Ascending aorta (tissue), 2 donors: ENCODE results near the gene TUBB3. TPM values are rescaled to one million over a fixed set of nuclear protein-coding genes. Genes with fewer than 3 reads are reported as not detected.

Experiments
- DNase-seq, 2 donors: peaks; one replicate each; pipeline ENCODE4 v3.0.0-alpha.2; 2019; ENCODE audit warnings: low spot score in 2 of 2
- H3K27ac ChIP-seq, 2 donors: fragments of 200-600 bp; sonication (generic); one replicate each; pipeline ENCODE4 v1.5.1; 2016 to 2017; ENCODE audit warnings: mild to moderate bottlenecking in 1 of 2
- H3K27me3 ChIP-seq: fragments of 200-600 bp; sonication (generic); one replicate; pipeline ENCODE4 v1.5.1; 2017
- H3K36me3 ChIP-seq, 2 donors: fragments of 200-600 bp; sonication (generic); one replicate each; pipeline ENCODE4 v1.5.1; 2016
- H3K4me1 ChIP-seq, 2 donors: fragments of 200-600 bp; sonication (generic); one replicate each; pipeline ENCODE4 v1.5.1; 2016 to 2017; ENCODE audit warnings: mild to moderate bottlenecking in 1 of 2
- H3K4me3 ChIP-seq, 2 donors: fragments of 200-600 bp; sonication (generic); one replicate each; pipeline ENCODE4 v1.5.1; 2016 to 2017; ENCODE audit warnings: mild to moderate bottlenecking in 1 of 2
- H3K9me3 ChIP-seq, 2 donors: fragments of 200-600 bp; sonication (generic); one replicate each; pipeline ENCODE4 v1.5.1; 2016
- CTCF ChIP-seq, 3 experiments: fragments of 200-600 bp in 2 of 3; fragments of 450-650 bp in 1 of 3; sonication (generic) in 2 of 3; IDR thresholded peaks; one replicate each; pipeline ENCODE4 v1.5.1; 2016 to 2019; ENCODE audit warnings: antibody characterized with exemption in 3 of 3, mild to moderate bottlenecking in 1 of 3, moderate library complexity in 1 of 3
- intact Hi-C: fragments of 100-400 bp; cut with DNase I; formaldehyde crosslinking; loops from one replicate; pipeline ENCODE4 v1.15.1; 2023
- total RNA-seq: library from RNA; depleted of rRNA; stranded (reverse); fragments of >200 nt; gene quantifications from one replicate; pipeline ENCODE4 v1.1.0, GENCODE V29; 2016

The TUBB3 gene
- total RNA-seq, 1 donor from 2014 or later = 2.3 TPM

DNA sequence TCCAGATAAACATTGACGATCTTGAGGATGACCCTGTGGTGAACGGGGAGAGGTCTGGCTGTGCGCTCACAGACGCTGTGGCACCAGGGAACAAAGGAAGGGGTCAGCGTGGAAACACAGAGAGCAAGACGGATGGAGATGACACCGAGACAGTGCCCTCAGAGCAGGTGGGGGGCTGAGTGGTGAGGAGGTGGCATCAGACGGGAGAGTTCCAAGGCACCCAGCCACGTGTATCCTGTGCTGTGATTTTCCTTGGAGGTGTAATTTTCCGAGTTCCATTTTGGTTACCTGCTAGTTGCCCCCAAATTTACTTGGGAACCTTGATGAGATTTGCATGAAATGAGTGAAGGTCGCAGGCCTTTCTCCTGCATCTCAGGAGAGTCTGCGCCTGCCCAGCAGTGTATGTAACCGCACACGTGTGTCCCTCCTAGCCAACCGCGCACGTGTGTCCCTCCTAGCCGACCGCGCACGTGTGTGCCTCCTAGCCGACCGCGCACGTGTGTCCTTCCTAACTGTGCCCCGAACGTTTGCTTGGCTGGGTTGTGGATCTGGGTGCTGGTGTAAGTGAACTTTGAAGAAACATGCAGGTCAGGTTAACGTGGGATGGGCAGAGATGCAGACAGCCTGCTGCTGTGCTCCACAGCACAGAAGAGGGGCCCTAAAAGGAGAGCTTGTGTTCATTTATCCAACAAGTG is 39.6 kb upstream of the TUBB3 start:
- no peak for DNase-seq

DNA sequence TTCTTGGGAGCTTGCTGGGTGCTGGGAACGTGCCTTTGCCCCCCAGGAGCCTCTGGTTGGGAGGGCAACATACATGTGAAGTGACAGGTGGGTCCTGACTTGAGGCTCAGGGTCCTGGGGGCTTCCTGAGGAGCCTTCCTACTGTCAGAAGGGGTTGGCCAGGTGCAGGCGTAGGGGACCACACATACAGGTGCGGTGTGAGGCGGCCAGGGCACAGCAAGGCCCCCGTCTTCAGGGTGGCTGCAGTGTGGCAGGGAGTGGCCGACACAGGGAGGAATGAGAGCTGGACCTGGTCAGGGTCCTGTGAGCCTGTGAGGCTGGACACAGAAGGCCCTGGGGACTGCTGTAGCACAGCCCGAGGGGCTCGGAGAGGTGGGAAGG is 39.1 kb upstream of the TUBB3 start:
- H3K4me1 ChIP-seq = no peaks in the 10 kb centered on the region
- no peak for TF ChIP-seq CTCF (IDR thresholded peaks at IDR 0.05)
- no peak for DNase-seq
- H3K27ac ChIP-seq = no peak overlapping the region
- H3K9me3 ChIP-seq = no peaks in the 10 kb centered on the region
- intact Hi-C loops = no loop called here
- H3K36me3 ChIP-seq = peaks cover 90 to 92% of the 10 kb centered on the region in 2 donors
- no peaks in the 10 kb centered on the region for H3K27me3 ChIP-seq
- no peak overlapping the region for H3K4me3 ChIP-seq

More for the DNA sequence above, 39.6 kb upstream of the TUBB3 start:
- no peak for TF ChIP-seq CTCF (IDR thresholded peaks at IDR 0.05)
- intact Hi-C loops = no loop called here
- Histone ChIP-seq H3K4me3 (no peak overlapping the region), H3K27ac (no peak overlapping the region), H3K9me3 (no peaks in the 10 kb centered on the region), H3K36me3 (peaks cover 90 to 92% of the 10 kb centered on the region in 2 donors), H3K27me3 (no peaks in the 10 kb centered on the region), H3K4me1 (no peaks in the 10 kb centered on the region)

- intact Hi-C loops = no loop called here
- TF ChIP-seq CTCF (IDR thresholded peaks at IDR 0.05) = no peak
- Histone ChIP-seq H3K36me3 (peaks cover 92 to 99% of the 10 kb centered on the region in 2 donors), H3K4me3 (no peak overlapping the region), H3K9me3 (no peaks in the 10 kb centered on the region), H3K4me1 (no peaks in the 10 kb centered on the region), H3K27ac (no peak overlapping the region), H3K27me3 (no peaks in the 10 kb centered on the region)
- DNase-seq = no peak
Measured at GRCh38 chr16:89887243-89887642, 35.9 kb upstream of the TUBB3 start.

GRCh38 chr16:89890200-89890599 is 32.9 kb upstream of the TUBB3 start:
- no peak for TF ChIP-seq CTCF (IDR thresholded peaks at IDR 0.05)
- intact Hi-C loops = no loop called here
- H3K36me3 ChIP-seq = peaks cover 93 to 100% of the 10 kb centered on the region in 2 donors
- H3K27ac ChIP-seq = no peak overlapping the region
- no peak for DNase-seq
- no peaks in the 10 kb centered on the region for H3K27me3 ChIP-seq
- H3K9me3 ChIP-seq = no peaks in the 10 kb centered on the region
- H3K4me3 ChIP-seq = no peak overlapping the region
- H3K4me1 ChIP-seq = no peaks in the 10 kb centered on the region

GRCh38 chr16:89890886-89891657 is 32.1 kb upstream of the TUBB3 start:
- H3K36me3 ChIP-seq = peaks cover 93 to 100% of the 10 kb centered on the region in 2 donors
- no peaks in the 10 kb centered on the region for H3K9me3 ChIP-seq
- no peaks in the 10 kb centered on the region for H3K27me3 ChIP-seq
- H3K27ac ChIP-seq = no peak overlapping the region
- no peak overlapping the region for H3K4me3 ChIP-seq
- no peak for TF ChIP-seq CTCF (IDR thresholded peaks at IDR 0.05)
- H3K4me1 ChIP-seq = no peaks in the 10 kb centered on the region
- no peak for DNase-seq
- intact Hi-C loops = no loop called here
